H9 (cell line): ENCODE data around the gene TAF4. TPM values are rescaled to one million over a fixed set of nuclear protein-coding genes. Genes with fewer than 3 reads are reported as not detected.

ENCODE experiments used
- DNase-seq: peaks from one replicate; pipeline ENCODE4 v3.0.0-alpha.2; 2017
- H2AFZ ChIP-seq: one replicate; pipeline ENCODE4 v1.6.1; 2013; ENCODE audit warnings: mild to moderate bottlenecking, low read length, control low read depth, moderate library complexity
- H2AK5ac ChIP-seq: 2 replicates; pipeline ENCODE4 v1.6.1; 2013; ENCODE audit warnings: low read length, control low read depth, mixed read lengths; ENCODE audit not compliant: insufficient read length
- H2BK120ac ChIP-seq: one replicate; pipeline ENCODE4 v1.6.1; 2013; ENCODE audit warnings: low read depth, mild to moderate bottlenecking, low read length, control low read depth, inconsistent platforms; ENCODE audit not compliant: poor library complexity, severe bottlenecking
- H2BK12ac ChIP-seq: 2 replicates; pipeline ENCODE4 v1.6.1; 2013; ENCODE audit warnings: low read length, control low read depth, mixed read lengths, low read depth; ENCODE audit not compliant: insufficient read length
- H2BK15ac ChIP-seq: 2 replicates; pipeline ENCODE4 v1.6.1; 2013; ENCODE audit warnings: low read depth, low read length, control low read depth
- H2BK20ac ChIP-seq: one replicate; pipeline ENCODE4 v1.6.1; 2013; ENCODE audit warnings: low read depth, mild to moderate bottlenecking, low read length, control low read depth, inconsistent platforms; ENCODE audit not compliant: poor library complexity, severe bottlenecking
- H2BK5ac ChIP-seq: 2 replicates; pipeline ENCODE4 v1.6.1; 2013; ENCODE audit warnings: low read length, control low read depth, mixed read lengths; ENCODE audit not compliant: insufficient read length
- H3K14ac ChIP-seq: 2 replicates; pipeline ENCODE4 v1.6.1; 2013; ENCODE audit warnings: low read length, control low read depth; ENCODE audit not compliant: insufficient read depth
- H3K18ac ChIP-seq: 2 replicates; pipeline ENCODE4 v1.6.1; 2013; ENCODE audit warnings: low read depth, mild to moderate bottlenecking, mixed read lengths, low read length, control low read depth; ENCODE audit not compliant: insufficient read length
- H3K23ac ChIP-seq: 2 replicates; pipeline ENCODE4 v1.6.1; 2013; ENCODE audit warnings: low read length, control low read depth, mixed read lengths, low read depth; ENCODE audit not compliant: insufficient read length
- H3K23me2 ChIP-seq: 2 replicates; pipeline ENCODE4 v1.6.1; 2013; ENCODE audit warnings: low read depth, mild to moderate bottlenecking, mixed read lengths, low read length, control low read depth; ENCODE audit not compliant: insufficient read length, poor library complexity, severe bottlenecking
- H3K27ac ChIP-seq: 2 replicates; pipeline ENCODE4 v1.5.1; 2013; ENCODE audit warnings: low read length, control low read depth, mixed read lengths, low read depth; ENCODE audit not compliant: insufficient read length
- H3K27me3 ChIP-seq: 2 replicates; pipeline ENCODE4 v1.6.1; 2013; ENCODE audit warnings: low read length, control low read depth, inconsistent platforms; ENCODE audit not compliant: insufficient read depth
- H3K4ac ChIP-seq: 2 replicates; pipeline ENCODE4 v1.6.1; 2013; ENCODE audit warnings: low read depth, mild to moderate bottlenecking, control low read depth, inconsistent platforms, low read length, moderate library complexity
- H3K4me1 ChIP-seq: 2 replicates; pipeline ENCODE4 v1.6.1; 2013; ENCODE audit warnings: low read length, control low read depth, inconsistent platforms; ENCODE audit not compliant: insufficient read depth
- H3K4me2 ChIP-seq: 2 replicates; pipeline ENCODE4 v1.6.1; 2013; ENCODE audit warnings: low read length, control low read depth, mixed read lengths; ENCODE audit not compliant: insufficient read length, insufficient read depth
- H3K56ac ChIP-seq: 2 replicates; pipeline ENCODE4 v1.6.1; 2013; ENCODE audit warnings: low read depth, mild to moderate bottlenecking, mixed read lengths, low read length, control low read depth; ENCODE audit not compliant: insufficient read length
- H3K79me1 ChIP-seq: 2 replicates; pipeline ENCODE4 v1.6.1; 2013; ENCODE audit warnings: low read depth, mild to moderate bottlenecking, moderate library complexity, low read length, control low read depth, inconsistent platforms; ENCODE audit not compliant: insufficient read depth, poor library complexity, severe bottlenecking
- H3K79me2 ChIP-seq: 2 replicates; pipeline ENCODE4 v1.6.1; 2013; ENCODE audit warnings: low read length, control low read depth, inconsistent platforms; ENCODE audit not compliant: insufficient read depth
- H3K9ac ChIP-seq: 2 replicates; pipeline ENCODE4 v1.6.1; 2013; ENCODE audit warnings: low read length, control low read depth, mixed read lengths; ENCODE audit not compliant: insufficient read length; ENCODE audit errors: extremely low read depth
- H3K9me3 ChIP-seq: one replicate; pipeline ENCODE4 v1.6.1; 2013; ENCODE audit warnings: low read depth, low read length, inconsistent platforms; ENCODE audit not compliant: control insufficient read depth
- H3T11ph ChIP-seq: one replicate; pipeline ENCODE4 v1.6.1; 2013; ENCODE audit warnings: mild to moderate bottlenecking, low read length, control low read depth, inconsistent platforms
- H4K20me1 ChIP-seq: one replicate; pipeline ENCODE4 v1.6.1; 2013; ENCODE audit not compliant: control insufficient read depth, insufficient read length, insufficient read depth
- H4K5ac ChIP-seq: 2 replicates; pipeline ENCODE4 v1.6.1; 2013; ENCODE audit warnings: low read depth, mild to moderate bottlenecking, mixed read lengths, low read length, control low read depth; ENCODE audit not compliant: insufficient read length
- H4K8ac ChIP-seq: replicated peaks from 2 replicates; pipeline ENCODE4 v1.6.1; 2013; ENCODE audit warnings: low read length, control low read depth, mixed read lengths, low read depth; ENCODE audit not compliant: insufficient read length
- H4K91ac ChIP-seq: 2 replicates; pipeline ENCODE4 v1.6.1; 2013; ENCODE audit warnings: low read depth, mild to moderate bottlenecking, moderate library complexity, mixed read lengths, low read length, control low read depth; ENCODE audit not compliant: insufficient read length
- H3K27ac Mint-ChIP-seq, 3 experiments: 2 replicates in 2 of 3; 3 replicates in 1 of 3; pipeline ENCODE4 v1.8.0; 2020 to 2021; ENCODE audit warnings: mixed read lengths in 3 of 3, mild to moderate bottlenecking in 1 of 3, moderate library complexity in 1 of 3
- H3K27me3 Mint-ChIP-seq: 2 replicates; pipeline ENCODE4 v1.8.0; 2021; ENCODE audit warnings: low read depth, mild to moderate bottlenecking, moderate library complexity, mixed read lengths
- H3K36me3 Mint-ChIP-seq, 3 experiments: 2 replicates in 2 of 3; 3 replicates in 1 of 3; pipeline ENCODE4 v1.8.0; 2020 to 2021; ENCODE audit warnings: low read depth in 3 of 3, mixed read lengths in 3 of 3; ENCODE audit not compliant: insufficient read depth in 1 of 3
- H3K4me1 Mint-ChIP-seq, 2 experiments: 2 replicates each; pipeline ENCODE4 v1.8.0; 2020; ENCODE audit warnings: mixed read lengths in 2 of 2
- H3K4me3 Mint-ChIP-seq, 2 experiments: 2 replicates in 1 of 2; 3 replicates in 1 of 2; pipeline ENCODE4 v1.8.0; 2020 to 2021; ENCODE audit warnings: mild to moderate bottlenecking in 2 of 2, mixed read lengths in 2 of 2, moderate library complexity in 1 of 2
- H3K9me3 Mint-ChIP-seq, 2 experiments: 2 replicates in 1 of 2; 3 replicates in 1 of 2; pipeline ENCODE4 v1.8.0; 2020; ENCODE audit warnings: mild to moderate bottlenecking in 2 of 2, mixed read lengths in 2 of 2, moderate library complexity in 1 of 2
- CTCF ChIP-seq: fragments of 200-600 bp; sonication (generic); conservative IDR thresholded peaks from 3 replicates; pipeline ENCODE4 v1.8.0; 2021; ENCODE audit warnings: antibody characterized with exemption, mild to moderate bottlenecking
- WGBS: extraction: QIAGEN DNeasy Blood & Tissue Kit; methylation state at CpG from one replicate; pipeline ENCODE4 v1.1.7; 2013; ENCODE audit warnings: missing lambda C conversion rate, low lambda C conversion rate, mixed read lengths; ENCODE audit not compliant: insufficient read length; ENCODE audit errors: extremely low coverage; 5-methylcytosine and 5-hydroxymethylcytosine counted together
- total RNA-seq: library from RNA; stranded (reverse); gene quantifications from 2 replicates; pipeline ENCODE4 v1.2.1, GENCODE V29; 2021

Gene TAF4
- total RNA-seq, 1 experiment from 2014 or later = 30.8 TPM

DNA sequence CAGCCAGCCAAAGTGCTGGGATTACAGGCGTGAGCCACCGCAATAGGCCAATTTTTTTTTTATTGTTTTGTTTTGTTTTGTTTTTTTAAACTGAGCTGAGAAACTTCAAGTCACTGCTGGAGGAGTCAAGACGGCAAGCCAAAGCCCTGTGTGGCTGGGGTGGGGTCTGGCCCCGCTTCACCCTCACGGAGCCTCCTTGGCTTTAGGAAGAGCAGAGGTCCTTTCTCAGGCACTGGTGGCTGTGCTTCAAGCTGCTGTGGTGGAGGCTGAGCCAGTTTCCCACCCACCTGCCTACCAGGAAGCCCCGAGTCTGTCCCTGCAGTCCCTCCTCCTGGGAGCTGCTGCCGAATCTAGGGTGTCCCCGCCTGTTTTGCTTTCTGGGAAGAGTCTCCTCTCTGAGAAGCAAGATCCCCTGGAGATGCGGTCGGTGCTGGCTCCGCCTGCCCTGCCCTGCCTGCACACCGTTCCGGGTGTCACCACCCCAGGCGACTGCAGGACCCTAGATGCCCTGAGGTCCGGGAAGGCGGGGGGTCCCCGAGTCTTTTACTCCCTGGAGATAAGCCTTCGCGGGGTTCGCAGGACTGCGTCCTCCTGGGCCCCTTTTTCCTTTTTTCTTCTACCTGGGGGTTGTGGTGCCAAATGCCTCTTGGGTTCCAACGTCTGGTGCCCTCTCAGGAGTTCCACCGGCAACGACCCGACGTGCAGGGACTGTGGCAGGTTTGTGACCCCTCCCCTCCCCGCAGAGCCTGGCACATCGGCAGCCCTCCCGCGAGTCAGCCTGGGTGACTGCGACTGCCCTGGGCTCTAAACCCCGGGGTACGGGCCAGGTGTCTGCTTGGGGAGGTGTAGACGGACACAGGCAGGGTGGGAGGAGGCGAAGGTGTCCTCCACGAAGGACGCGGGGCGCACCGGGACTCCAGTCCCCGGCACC, 100.7 kb downstream of the TAF4 start:
- Histone ChIP-seq H3K14ac (no peak overlapping the region), H4K5ac (no peak overlapping the region), H3K27me3 (no peaks in the 10 kb centered on the region), H4K20me1 (no peaks in the 10 kb centered on the region), H3K4ac (no peak overlapping the region), H2AK5ac (no peak overlapping the region), H3K27ac (no peak overlapping the region), H3K79me2 (no peaks in the 10 kb centered on the region), H2AFZ (no peak overlapping the region), H3K23me2 (no peaks in the 10 kb centered on the region), H3K23ac (no peak overlapping the region), H3K79me1 (no peaks in the 10 kb centered on the region), H3K9ac (no peak overlapping the region), H3T11ph (no peak overlapping the region), H3K4me1 (no peaks in the 10 kb centered on the region), H3K56ac (no peak overlapping the region), H2BK12ac (no peak overlapping the region), H3K18ac (no peak overlapping the region), H2BK20ac (no peak overlapping the region), H4K8ac (no peak overlapping the region), H4K91ac (no peak overlapping the region), H3K9me3 (no peaks in the 10 kb centered on the region), H3K4me2 (no peak overlapping the region), H2BK5ac (no peak overlapping the region), H2BK15ac (no peak overlapping the region), H2BK120ac (no peak overlapping the region)
- peaks cover 0 to 3% (median 0%) of the 10 kb centered on the region in 3 experiments; a peak in 3 of 7 replicates for H3K36me3 Mint-ChIP-seq
- no peak overlapping the region for H3K27ac Mint-ChIP-seq
- no CpG with 5 or more reads among the region's 41 CpGs for WGBS
- TF ChIP-seq CTCF = no peak
- H3K9me3 Mint-ChIP-seq = no peaks in the 10 kb centered on the region; a peak in 1 of 5 replicates
- peaks cover 2 to 30% of the 10 kb centered on the region in 2 experiments; a peak in 2 of 4 replicates for H3K4me1 Mint-ChIP-seq
- no peak for DNase-seq
- no peaks in the 10 kb centered on the region; the same call in 1 of the 2 replicates for H3K27me3 Mint-ChIP-seq
- no peak overlapping the region for H3K4me3 Mint-ChIP-seq
